Nephron progenitor cell (in vitro differentiated cells): ENCODE data around the gene TBX1.

ENCODE experiments used
- DNase-seq: peaks from one replicate; pipeline ENCODE4 v3.0.0; 2021
- H3K27ac Mint-ChIP-seq: 2 replicates; pipeline ENCODE4 v1.8.0; 2021; ENCODE audit warnings: mild to moderate bottlenecking, moderate library complexity, mixed read lengths
- H3K27me3 Mint-ChIP-seq: 2 replicates; pipeline ENCODE4 v1.8.0; 2021; ENCODE audit warnings: mild to moderate bottlenecking, low read depth, mixed read lengths; ENCODE audit not compliant: poor library complexity
- H3K36me3 Mint-ChIP-seq: 2 replicates; pipeline ENCODE4 v1.8.0; 2021; ENCODE audit warnings: low read depth, mixed read lengths
- H3K4me1 Mint-ChIP-seq: 2 replicates; pipeline ENCODE4 v1.8.0; 2021; ENCODE audit warnings: mixed read lengths
- H3K4me3 Mint-ChIP-seq: 2 replicates; pipeline ENCODE4 v1.8.0; 2021; ENCODE audit warnings: mild to moderate bottlenecking, moderate library complexity, mixed read lengths
- H3K9me3 Mint-ChIP-seq: 2 replicates; pipeline ENCODE4 v1.8.0; 2021; ENCODE audit warnings: mild to moderate bottlenecking, moderate library complexity, mixed read lengths
- CTCF ChIP-seq: fragments of 200-600 bp; sonication (generic); IDR thresholded peaks from 2 replicates; pipeline ENCODE4 v1.5.0; 2021; ENCODE audit warnings: antibody characterized with exemption

TBX1 gene

GRCh38 chr22:19810381-19811201 is 50.0 kb downstream of the TBX1 start:
- Mint-ChIP-seq H3K9me3 (no peaks in the 10 kb centered on the region), H3K4me1 (peaks cover 6% of the 10 kb centered on the region), H3K27me3 (peaks cover 27% of the 10 kb centered on the region), H3K36me3 (peaks cover 5% of the 10 kb centered on the region), H3K4me3 (no peak overlapping the region), H3K27ac (no peak overlapping the region)
- DNase-seq: no peak
- no peak for TF ChIP-seq CTCF

GRCh38 chr22:19811211-19811621 is 50.6 kb downstream of the TBX1 start:
- Mint-ChIP-seq H3K9me3 (no peaks in the 10 kb centered on the region), H3K4me3 (no peak overlapping the region), H3K27ac (no peak overlapping the region), H3K4me1 (peaks cover 10% of the 10 kb centered on the region), H3K27me3 (peaks cover 24% of the 10 kb centered on the region), H3K36me3 (peaks cover 5% of the 10 kb centered on the region)
- no peak for TF ChIP-seq CTCF
- DNase-seq: no peak

GRCh38 chr22:19811811-19812771 is 51.5 kb downstream of the TBX1 start:
- H3K4me1 Mint-ChIP-seq: peaks cover 10% of the 10 kb centered on the region
- H3K4me3 Mint-ChIP-seq: no peak overlapping the region
- H3K27ac Mint-ChIP-seq: no peak overlapping the region
- DNase-seq: no peak
- H3K27me3 Mint-ChIP-seq: peaks cover 28% of the 10 kb centered on the region
- H3K36me3 Mint-ChIP-seq: peaks cover 5% of the 10 kb centered on the region
- no peak for TF ChIP-seq CTCF
- no peaks in the 10 kb centered on the region for H3K9me3 Mint-ChIP-seq

- no peak overlapping the region for H3K4me3 Mint-ChIP-seq
- no peak overlapping the region for H3K27ac Mint-ChIP-seq
- no peak for DNase-seq
- no peaks in the 10 kb centered on the region for H3K9me3 Mint-ChIP-seq
- peaks cover 10% of the 10 kb centered on the region for H3K4me1 Mint-ChIP-seq
- peaks cover 32% of the 10 kb centered on the region for H3K27me3 Mint-ChIP-seq
- no peak for TF ChIP-seq CTCF
- peaks cover 5% of the 10 kb centered on the region for H3K36me3 Mint-ChIP-seq
Measured at GRCh38 chr22:19812910-19813309, 52.3 kb downstream of the TBX1 start.

GRCh38 chr22:19814428-19814827 is 53.9 kb downstream of the TBX1 start:
- Mint-ChIP-seq H3K4me1 (peaks cover 10% of the 10 kb centered on the region), H3K36me3 (peaks cover 5% of the 10 kb centered on the region), H3K27ac (no peak overlapping the region), H3K4me3 (no peak overlapping the region), H3K27me3 (peaks cover 21% of the 10 kb centered on the region), H3K9me3 (no peaks in the 10 kb centered on the region)
- DNase-seq: no peak
- no peak for TF ChIP-seq CTCF
